ENCODE measurements around the gene FASLG.

DNA sequence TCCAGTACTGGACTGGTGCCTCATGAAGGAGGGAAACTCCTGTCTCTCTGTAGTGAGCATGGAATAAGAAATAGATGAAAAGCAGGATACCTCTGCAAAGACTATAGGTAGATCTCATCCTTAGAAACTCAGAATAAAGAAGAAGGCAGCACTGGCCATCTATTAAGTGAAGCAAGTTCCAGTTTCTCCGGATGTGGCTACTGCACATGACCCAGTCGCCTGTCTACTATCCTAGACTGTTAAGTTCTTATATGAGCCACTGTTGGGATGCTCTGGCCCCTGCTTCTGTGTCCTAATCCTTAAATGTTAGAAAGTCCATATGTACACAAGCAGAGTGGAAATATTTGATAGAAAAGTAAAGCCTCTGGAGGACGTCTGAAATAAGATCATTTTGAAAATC is 2.2 kb downstream of the FASLG start:
- TF ChIP-seq, protein P1, sequence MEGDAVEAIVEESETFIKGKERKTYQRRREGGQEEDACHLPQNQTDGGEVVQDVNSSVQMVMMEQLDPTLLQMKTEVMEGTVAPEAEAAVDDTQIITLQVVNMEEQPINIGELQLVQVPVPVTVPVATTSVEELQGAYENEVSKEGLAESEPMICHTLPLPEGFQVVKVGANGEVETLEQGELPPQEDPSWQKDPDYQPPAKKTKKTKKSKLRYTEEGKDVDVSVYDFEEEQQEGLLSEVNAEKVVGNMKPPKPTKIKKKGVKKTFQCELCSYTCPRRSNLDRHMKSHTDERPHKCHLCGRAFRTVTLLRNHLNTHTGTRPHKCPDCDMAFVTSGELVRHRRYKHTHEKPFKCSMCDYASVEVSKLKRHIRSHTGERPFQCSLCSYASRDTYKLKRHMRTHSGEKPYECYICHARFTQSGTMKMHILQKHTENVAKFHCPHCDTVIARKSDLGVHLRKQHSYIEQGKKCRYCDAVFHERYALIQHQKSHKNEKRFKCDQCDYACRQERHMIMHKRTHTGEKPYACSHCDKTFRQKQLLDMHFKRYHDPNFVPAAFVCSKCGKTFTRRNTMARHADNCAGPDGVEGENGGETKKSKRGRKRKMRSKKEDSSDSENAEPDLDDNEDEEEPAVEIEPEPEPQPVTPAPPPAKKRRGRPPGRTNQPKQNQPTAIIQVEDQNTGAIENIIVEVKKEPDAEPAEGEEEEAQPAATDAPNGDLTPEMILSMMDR (IDR thresholded peaks at IDR 0.05): no peak
- TF ChIP-seq EP300 (IDR thresholded peaks at IDR 0.05): no peak
